ENCODE data around the gene FBXL20.

DNA sequence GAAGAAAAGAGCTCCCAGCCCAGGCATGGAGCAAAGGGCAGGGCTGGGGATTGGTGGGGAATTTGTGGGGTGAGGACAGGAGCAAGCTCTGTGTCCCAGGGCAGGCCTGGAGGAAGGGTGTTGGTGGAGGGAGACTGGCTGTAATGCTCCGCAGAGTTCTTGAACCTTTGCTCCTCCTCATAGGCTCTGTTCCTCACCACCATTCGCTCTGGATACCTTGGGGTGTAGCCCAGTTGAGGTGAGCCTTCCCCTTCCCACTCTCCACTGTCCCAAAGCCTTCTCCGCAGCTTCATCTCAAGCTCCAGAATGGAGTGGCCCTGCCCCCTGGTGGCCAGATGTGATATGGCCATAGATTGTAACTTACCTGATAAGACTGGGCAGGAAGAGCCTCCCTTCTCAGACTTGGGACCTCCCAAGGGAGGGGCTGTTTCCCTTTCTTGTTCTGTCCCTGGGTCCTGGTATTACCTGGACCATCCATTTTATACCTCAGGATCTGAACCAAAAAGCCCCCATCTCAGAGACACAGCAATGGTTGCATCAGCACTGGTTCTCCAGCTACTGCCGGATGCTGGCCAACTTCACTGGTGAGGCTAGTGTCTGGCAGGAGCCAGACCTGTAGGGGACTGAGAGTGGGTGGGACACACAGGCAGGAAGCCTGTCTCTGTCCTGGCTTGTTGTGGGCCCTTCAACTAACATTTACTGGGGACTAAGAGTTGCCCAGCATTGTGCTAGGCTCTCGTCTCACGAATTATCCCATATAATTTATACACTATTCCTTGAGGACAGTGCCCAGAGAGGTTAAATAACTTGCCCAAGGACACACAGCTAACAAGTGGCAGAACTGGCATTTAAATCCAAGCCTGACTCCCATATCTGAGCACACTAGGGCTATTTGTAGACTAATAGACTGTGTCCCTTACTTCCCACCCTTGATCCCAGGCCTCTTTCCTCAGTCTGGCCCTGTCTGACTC lies 156.5 kb downstream of the FBXL20 start:
- TF ChIP-seq, protein P1, sequence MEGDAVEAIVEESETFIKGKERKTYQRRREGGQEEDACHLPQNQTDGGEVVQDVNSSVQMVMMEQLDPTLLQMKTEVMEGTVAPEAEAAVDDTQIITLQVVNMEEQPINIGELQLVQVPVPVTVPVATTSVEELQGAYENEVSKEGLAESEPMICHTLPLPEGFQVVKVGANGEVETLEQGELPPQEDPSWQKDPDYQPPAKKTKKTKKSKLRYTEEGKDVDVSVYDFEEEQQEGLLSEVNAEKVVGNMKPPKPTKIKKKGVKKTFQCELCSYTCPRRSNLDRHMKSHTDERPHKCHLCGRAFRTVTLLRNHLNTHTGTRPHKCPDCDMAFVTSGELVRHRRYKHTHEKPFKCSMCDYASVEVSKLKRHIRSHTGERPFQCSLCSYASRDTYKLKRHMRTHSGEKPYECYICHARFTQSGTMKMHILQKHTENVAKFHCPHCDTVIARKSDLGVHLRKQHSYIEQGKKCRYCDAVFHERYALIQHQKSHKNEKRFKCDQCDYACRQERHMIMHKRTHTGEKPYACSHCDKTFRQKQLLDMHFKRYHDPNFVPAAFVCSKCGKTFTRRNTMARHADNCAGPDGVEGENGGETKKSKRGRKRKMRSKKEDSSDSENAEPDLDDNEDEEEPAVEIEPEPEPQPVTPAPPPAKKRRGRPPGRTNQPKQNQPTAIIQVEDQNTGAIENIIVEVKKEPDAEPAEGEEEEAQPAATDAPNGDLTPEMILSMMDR (IDR thresholded peaks at IDR 0.05): peak; percentile 91 to 93 (median 92)
- no peak for TF ChIP-seq POLR2AphosphoS5 (IDR thresholded peaks at IDR 0.05)
- TF ChIP-seq POLR2A (IDR thresholded peaks at IDR 0.05): no peak

All from breast epithelium (tissue), 3 donors.